Effector memory CD4-positive, alpha-beta T cell (primary cell): ENCODE results near the gene HECTD4.

ENCODE experiments used
- DNase-seq, 3 donors: peaks; one replicate each; pipeline ENCODE4 v3.0.0-alpha.2; 2020
- H3K27ac ChIP-seq: 2 replicates; pipeline ENCODE4 v1.7.0; 2013; ENCODE audit warnings: mild to moderate bottlenecking, low read length, moderate library complexity; ENCODE audit not compliant: insufficient read depth, poor library complexity, severe bottlenecking
- H3K27me3 ChIP-seq: replicated peaks from 2 replicates; pipeline ENCODE4 v1.7.0; 2013; ENCODE audit warnings: mild to moderate bottlenecking, low read length; ENCODE audit not compliant: insufficient read depth, control insufficient read depth, poor library complexity, severe bottlenecking
- H3K36me3 ChIP-seq: 2 replicates; pipeline ENCODE4 v1.7.0; 2013; ENCODE audit warnings: mild to moderate bottlenecking, low read length, moderate library complexity; ENCODE audit not compliant: control insufficient read depth, insufficient read depth
- H3K4me1 ChIP-seq: 2 replicates; pipeline ENCODE4 v1.7.0; 2013; ENCODE audit warnings: low read length, mild to moderate bottlenecking; ENCODE audit not compliant: control insufficient read depth, insufficient read depth, poor library complexity, severe bottlenecking
- H3K4me3 ChIP-seq: 2 replicates; pipeline ENCODE4 v1.7.0; 2013; ENCODE audit warnings: low read length, low read depth, mild to moderate bottlenecking; ENCODE audit not compliant: insufficient read depth, poor library complexity, severe bottlenecking
- H3K9me3 ChIP-seq: 2 replicates; pipeline ENCODE4 v1.7.0; 2013; ENCODE audit warnings: mild to moderate bottlenecking, low read length, moderate library complexity; ENCODE audit not compliant: control insufficient read depth

Gene HECTD4

GRCh38 chr12:112288638-112289037, 93.6 kb downstream of the HECTD4 start:
- Histone ChIP-seq H3K4me3 (no peak overlapping the region), H3K4me1 (no peaks in the 10 kb centered on the region), H3K27me3 (no peaks in the 10 kb centered on the region), H3K36me3 (no peaks in the 10 kb centered on the region), H3K27ac (no peak overlapping the region), H3K9me3 (no peaks in the 10 kb centered on the region)
- no peak for DNase-seq

- no peaks in the 10 kb centered on the region for H3K27me3 ChIP-seq
- no peak overlapping the region for H3K4me3 ChIP-seq
- H3K9me3 ChIP-seq = no peaks in the 10 kb centered on the region
- no peaks in the 10 kb centered on the region for H3K36me3 ChIP-seq
- H3K27ac ChIP-seq = no peak overlapping the region
- no peak for DNase-seq
- no peaks in the 10 kb centered on the region for H3K4me1 ChIP-seq
Observed at GRCh38 chr12:112285600-112286401, 96.4 kb downstream of the HECTD4 start.

GRCh38 chr12:112283546-112283945, 98.7 kb downstream of the HECTD4 start:
- no peak overlapping the region for H3K4me3 ChIP-seq
- no peaks in the 10 kb centered on the region for H3K27me3 ChIP-seq
- DNase-seq = no peak
- H3K9me3 ChIP-seq = no peaks in the 10 kb centered on the region
- no peak overlapping the region for H3K27ac ChIP-seq
- no peaks in the 10 kb centered on the region for H3K4me1 ChIP-seq
- no peaks in the 10 kb centered on the region for H3K36me3 ChIP-seq

GRCh38 chr12:112282920-112283319, 99.3 kb downstream of the HECTD4 start:
- Histone ChIP-seq H3K4me1 (no peaks in the 10 kb centered on the region), H3K4me3 (no peak overlapping the region), H3K36me3 (no peaks in the 10 kb centered on the region), H3K27ac (no peak overlapping the region), H3K9me3 (no peaks in the 10 kb centered on the region), H3K27me3 (no peaks in the 10 kb centered on the region)
- no peak for DNase-seq

GRCh38 chr12:112275836-112276235, 106.4 kb downstream of the HECTD4 start:
- H3K27me3 ChIP-seq = no peaks in the 10 kb centered on the region
- no peak overlapping the region for H3K27ac ChIP-seq
- no peaks in the 10 kb centered on the region for H3K9me3 ChIP-seq
- no peak for DNase-seq
- H3K36me3 ChIP-seq = peaks cover 16% of the 10 kb centered on the region
- H3K4me1 ChIP-seq = no peaks in the 10 kb centered on the region
- no peak overlapping the region for H3K4me3 ChIP-seq

GRCh38 chr12:112275207-112275606, 107.0 kb downstream of the HECTD4 start:
- no peaks in the 10 kb centered on the region for H3K27me3 ChIP-seq
- no peak overlapping the region for H3K27ac ChIP-seq
- H3K4me3 ChIP-seq = no peak overlapping the region
- no peaks in the 10 kb centered on the region for H3K4me1 ChIP-seq
- H3K9me3 ChIP-seq = no peaks in the 10 kb centered on the region
- H3K36me3 ChIP-seq = peaks cover 16% of the 10 kb centered on the region
- DNase-seq = no peak

- Histone ChIP-seq H3K27ac (no peak overlapping the region), H3K4me1 (no peaks in the 10 kb centered on the region), H3K36me3 (peaks cover 21% of the 10 kb centered on the region), H3K9me3 (no peaks in the 10 kb centered on the region), H3K4me3 (no peak overlapping the region), H3K27me3 (no peaks in the 10 kb centered on the region)
- no peak for DNase-seq
Observed at GRCh38 chr12:112270673-112271072, 111.6 kb downstream of the HECTD4 start.

GRCh38 chr12:112266473-112266872, 115.8 kb downstream of the HECTD4 start:
- no peaks in the 10 kb centered on the region for H3K4me1 ChIP-seq
- DNase-seq = no peak
- no peaks in the 10 kb centered on the region for H3K27me3 ChIP-seq
- no peak overlapping the region for H3K27ac ChIP-seq
- H3K9me3 ChIP-seq = no peaks in the 10 kb centered on the region
- H3K4me3 ChIP-seq = no peak overlapping the region
- H3K36me3 ChIP-seq = peaks cover 14% of the 10 kb centered on the region

GRCh38 chr12:112261559-112261958, 120.7 kb downstream of the HECTD4 start:
- H3K4me1 ChIP-seq = no peaks in the 10 kb centered on the region
- no peak overlapping the region for H3K4me3 ChIP-seq
- DNase-seq = no peak
- H3K36me3 ChIP-seq = peaks cover 29% of the 10 kb centered on the region
- H3K9me3 ChIP-seq = no peaks in the 10 kb centered on the region
- no peak overlapping the region for H3K27ac ChIP-seq
- no peaks in the 10 kb centered on the region for H3K27me3 ChIP-seq

- H3K27ac ChIP-seq = no peak overlapping the region
- H3K4me3 ChIP-seq = no peak overlapping the region
- no peak for DNase-seq
- H3K4me1 ChIP-seq = no peaks in the 10 kb centered on the region
- peaks cover 18% of the 10 kb centered on the region for H3K36me3 ChIP-seq
- no peaks in the 10 kb centered on the region for H3K27me3 ChIP-seq
- no peaks in the 10 kb centered on the region for H3K9me3 ChIP-seq
Observed at GRCh38 chr12:112258926-112259325, 123.3 kb downstream of the HECTD4 start.
